Stimulated activated CD8-positive, alpha-beta memory T cell treated with anti-CD3 and anti-CD28 coated beads, Interleukin-7, amount 100 ng/mL, for 24 hours (primary cell): ENCODE results near the gene LINGO1.

Experiments used
- DNase-seq: peaks from one replicate; pipeline ENCODE4 v3.0.0-alpha.2; 2020; ENCODE audit warnings: low read depth

Gene LINGO1

GRCh38 chr15:77632534-77633133 is at the start of gene LINGO1:
Gene LINGO1 (minus strand): TSS chr15:77632912. CDS start chr15:77632315, 597 bp downstream.
- no peak for DNase-seq

DNA sequence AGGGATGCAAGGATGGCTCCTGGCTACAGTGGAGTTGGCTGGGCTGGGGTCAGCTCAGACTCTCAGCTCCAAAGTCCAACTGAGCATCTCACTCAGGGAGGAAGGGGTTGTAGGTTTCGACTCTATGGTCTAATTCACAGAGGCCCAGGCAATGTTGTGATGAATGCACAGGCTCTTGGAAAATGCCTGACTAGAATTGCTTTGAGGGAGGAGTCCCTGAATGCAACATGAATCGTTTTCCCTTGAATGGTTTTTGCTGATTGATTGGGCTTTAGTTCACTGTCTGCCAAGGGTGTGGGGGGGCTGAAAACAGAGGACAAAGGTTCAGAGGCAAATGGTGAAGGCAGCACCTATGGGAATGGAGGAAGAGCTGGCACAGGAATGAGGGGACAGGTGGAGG is 48.6 kb upstream of the LINGO1 start:
- DNase-seq = no peak

- DNase-seq = no peak
Observed at GRCh38 chr15:77676569-77677375, 44.1 kb upstream of the LINGO1 start.

- DNase-seq = no peak
Observed at GRCh38 chr15:77675806-77676415, 43.2 kb upstream of the LINGO1 start.

DNA sequence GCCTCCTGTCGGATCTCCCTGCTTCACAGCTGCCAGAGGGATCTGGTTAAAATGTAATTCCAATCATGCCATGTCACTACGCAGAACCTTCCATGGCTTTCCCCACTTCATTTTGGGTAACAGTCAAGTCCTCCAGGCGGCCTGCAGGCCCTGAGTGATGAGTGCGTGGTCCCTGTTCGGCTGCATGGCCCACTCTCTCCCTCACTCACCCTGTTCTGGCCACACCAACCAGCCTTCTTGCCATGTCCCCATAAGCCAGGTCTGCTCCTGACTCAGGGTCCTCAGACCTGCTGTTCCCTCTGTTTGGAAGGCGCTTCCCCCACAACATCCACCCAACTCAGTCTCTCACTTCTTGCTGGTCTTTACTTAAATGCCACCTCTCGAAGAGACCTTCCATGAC is 41.6 kb upstream of the LINGO1 start:
- no peak for DNase-seq

DNA sequence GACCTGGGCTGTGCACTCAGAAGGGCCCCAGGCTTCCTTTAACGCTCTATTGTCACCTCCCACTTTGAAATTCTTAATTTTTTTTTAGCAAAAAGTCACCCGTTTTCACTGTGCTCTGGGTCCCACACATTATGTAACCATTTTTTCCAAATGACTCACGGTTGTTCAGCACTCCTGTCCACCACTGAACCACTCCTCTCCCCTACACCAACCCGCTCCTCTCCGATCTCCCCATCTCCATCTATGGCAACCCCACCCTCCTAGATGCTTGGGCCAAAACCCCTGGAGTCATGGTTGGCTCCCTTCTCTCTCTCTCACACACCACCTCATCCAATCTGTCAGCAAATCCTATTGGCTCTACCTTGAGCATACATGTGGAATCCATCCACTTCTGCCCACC is 41.2 kb upstream of the LINGO1 start:
- no peak for DNase-seq

- no peak for DNase-seq
Observed at GRCh38 chr15:77672135-77672534, 39.4 kb upstream of the LINGO1 start.

DNA sequence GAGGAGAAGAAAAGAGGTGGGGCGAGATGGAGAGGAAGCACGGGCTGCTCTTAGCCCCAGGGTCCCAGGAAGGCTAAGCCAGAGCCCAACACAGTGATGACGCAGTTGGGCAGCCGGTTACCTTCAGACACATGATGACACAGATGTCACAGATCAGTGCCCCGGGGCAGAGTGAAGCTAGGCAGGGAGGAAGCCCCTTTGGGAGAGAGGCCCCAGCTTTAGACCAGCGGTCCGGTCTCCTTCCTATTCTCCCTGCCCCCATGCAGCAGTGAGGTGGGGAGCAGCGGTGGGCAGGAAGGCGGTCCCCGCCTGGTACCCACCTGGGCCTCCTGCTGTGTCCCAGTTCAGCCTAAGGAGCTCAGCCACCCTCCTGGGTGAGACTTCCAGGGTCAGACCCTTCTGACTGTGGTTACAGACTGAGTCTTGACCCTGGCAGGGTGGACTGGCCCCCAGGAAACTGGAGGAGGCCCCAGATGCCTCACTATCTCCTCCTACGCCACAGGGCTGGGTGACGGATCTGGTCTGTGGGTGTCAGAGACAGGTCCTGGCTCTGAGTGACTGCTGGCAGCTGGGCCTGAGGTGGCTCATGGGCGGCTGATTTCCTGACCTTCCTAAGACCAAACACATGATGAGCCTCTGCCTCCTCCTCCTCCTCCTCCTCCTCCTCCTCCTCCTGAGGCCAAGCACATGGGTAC is 38.8 kb upstream of the LINGO1 start:
- DNase-seq = no peak

GRCh38 chr15:77670558-77671361 is 38.0 kb upstream of the LINGO1 start:
- no peak for DNase-seq

DNA sequence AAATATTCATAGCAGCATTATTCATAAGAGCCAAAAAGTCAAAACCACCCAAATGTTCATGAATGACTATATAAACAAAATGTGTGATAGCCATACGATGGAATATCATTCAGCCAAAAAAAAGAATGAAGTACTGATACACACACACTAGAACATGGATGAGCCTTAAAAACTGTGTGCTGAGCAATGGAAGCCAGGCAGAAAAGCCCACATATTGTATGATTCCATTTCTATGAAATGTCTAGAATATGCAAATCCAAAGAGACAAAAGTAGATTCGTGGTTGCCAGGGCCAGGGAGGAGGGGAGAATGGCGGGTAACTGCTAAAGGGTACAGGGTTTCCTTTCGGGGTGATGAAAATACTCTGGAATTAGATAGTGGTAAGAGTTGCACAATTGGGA is 37.2 kb upstream of the LINGO1 start:
- DNase-seq = no peak

DNA sequence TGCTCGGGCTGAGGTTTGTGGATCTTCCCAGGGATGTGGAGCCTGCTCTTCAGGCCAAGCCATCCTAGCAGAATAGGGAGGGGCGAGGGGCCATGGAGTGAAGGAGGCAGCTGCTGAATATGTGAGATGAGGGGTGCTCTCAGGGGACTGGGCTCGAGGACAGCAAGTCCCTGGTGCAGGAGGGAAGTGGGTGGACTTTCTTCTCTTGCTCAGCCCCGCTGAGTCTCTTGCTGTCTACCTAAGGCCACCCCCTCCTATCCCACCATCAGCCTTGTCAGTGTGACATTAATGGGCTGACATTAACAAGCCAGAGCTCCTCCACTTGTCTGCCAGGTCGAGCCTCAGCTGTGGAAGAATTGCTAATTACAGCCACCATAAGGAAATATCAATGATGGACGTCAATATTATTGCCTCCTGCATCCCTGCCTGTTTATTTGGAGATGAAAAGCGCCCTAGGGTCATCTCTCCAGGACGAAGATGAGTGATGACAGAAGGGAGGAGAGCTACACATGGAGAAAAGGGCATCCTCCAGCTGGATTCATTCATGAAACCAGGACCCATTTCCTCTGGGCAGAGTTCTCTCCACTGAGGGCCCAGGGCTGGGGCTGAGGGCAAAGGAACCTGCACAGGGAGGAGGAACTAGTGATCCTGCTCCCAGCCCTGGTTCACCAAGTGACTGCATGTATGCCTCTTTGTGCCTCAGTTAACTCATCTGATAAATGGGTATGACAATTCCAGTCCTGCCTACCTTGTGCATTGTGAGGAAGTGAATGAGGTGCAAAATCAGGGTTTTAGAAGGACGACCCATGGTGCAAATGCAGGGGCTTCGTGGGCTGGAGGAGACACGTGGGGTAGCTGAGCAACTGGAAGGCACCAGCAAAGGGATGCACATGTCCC is 34.9 kb upstream of the LINGO1 start:
- DNase-seq = no peak

- DNase-seq = no peak
Observed at GRCh38 chr15:77666296-77666660, 33.6 kb upstream of the LINGO1 start.

- no peak for DNase-seq
Observed at GRCh38 chr15:77665530-77666295, 33.0 kb upstream of the LINGO1 start.

DNA sequence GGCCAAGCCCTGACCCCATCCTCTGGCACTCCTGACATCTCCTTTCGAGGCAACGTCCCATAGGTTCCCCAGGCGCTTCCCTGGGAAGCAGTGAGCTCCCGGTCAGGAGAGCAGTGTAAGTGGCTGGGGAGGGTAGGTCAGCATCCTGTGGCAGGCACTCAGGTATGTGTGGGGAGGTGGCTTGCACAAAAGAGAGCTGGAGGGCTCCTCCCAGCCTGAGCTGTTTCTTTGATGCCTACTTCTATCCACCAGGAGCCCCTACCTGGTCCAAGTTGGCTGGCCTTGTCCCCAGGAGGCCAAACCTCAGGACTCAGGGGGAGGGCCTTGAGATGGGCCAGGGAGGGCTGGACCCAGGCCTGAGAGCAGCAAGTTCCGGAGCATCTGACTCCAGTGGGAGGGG is 31.7 kb upstream of the LINGO1 start:
- no peak for DNase-seq

GRCh38 chr15:77663256-77663655 is 30.5 kb upstream of the LINGO1 start:
- no peak for DNase-seq

DNA sequence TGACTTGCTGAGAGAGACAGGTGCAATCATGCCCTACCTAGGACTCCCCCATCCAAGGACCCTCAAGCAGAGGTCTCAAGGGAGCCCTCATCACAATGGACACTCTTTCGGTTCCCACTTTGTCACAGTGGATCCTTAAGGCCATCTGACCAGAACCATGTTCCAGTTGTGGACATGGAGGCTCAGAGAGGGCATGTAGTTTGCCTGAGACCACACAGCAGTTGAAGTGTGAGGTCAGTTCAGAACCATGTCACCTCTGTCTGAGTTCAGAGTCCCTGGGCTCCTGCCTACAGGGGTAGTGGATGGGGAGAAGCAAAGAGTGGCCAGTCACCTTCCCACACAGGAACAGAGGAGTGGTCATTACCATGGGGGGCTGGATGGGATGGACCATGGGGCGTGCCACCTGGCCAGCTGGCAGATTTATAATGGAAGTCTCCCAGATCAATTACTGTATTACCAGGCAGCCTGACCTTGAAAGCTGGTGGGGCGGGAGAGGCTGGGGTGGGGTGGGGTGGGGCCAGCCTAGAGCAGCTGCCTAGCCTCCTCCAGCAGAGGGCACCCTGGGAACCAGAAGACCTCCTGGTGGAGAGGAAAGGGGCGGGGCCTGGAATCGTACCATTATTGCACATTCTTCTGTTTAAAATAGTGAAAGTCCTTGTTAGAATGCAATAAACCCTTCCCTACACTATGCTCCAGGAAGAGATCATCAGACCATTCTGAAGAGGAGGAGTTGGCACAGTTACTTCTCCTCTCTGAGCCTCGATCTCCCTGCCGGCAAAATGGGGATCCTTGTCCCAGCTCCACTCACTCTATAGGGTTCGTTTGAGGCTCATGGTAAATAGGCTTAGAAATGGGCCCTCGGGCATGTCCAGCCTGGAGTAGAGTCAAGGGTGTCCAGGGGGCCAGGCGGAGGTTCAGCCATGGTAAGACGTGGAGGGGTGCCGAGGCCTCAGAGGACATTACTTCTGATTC is 26.9 kb upstream of the LINGO1 start:
- DNase-seq = peak; percentile 9

- no peak for DNase-seq
Observed at GRCh38 chr15:77658304-77658703, 25.6 kb upstream of the LINGO1 start.

- DNase-seq = no peak
Observed at GRCh38 chr15:77657634-77658238, 25.0 kb upstream of the LINGO1 start.
